Measurements from ENCODE around the gene RRAS2. TPM values are rescaled to one million over a fixed set of nuclear protein-coding genes. Genes with fewer than 3 reads are reported as not detected.

Gene RRAS2
- total RNA-seq, 1 donor from 2014 or later: 150 TPM

DNA sequence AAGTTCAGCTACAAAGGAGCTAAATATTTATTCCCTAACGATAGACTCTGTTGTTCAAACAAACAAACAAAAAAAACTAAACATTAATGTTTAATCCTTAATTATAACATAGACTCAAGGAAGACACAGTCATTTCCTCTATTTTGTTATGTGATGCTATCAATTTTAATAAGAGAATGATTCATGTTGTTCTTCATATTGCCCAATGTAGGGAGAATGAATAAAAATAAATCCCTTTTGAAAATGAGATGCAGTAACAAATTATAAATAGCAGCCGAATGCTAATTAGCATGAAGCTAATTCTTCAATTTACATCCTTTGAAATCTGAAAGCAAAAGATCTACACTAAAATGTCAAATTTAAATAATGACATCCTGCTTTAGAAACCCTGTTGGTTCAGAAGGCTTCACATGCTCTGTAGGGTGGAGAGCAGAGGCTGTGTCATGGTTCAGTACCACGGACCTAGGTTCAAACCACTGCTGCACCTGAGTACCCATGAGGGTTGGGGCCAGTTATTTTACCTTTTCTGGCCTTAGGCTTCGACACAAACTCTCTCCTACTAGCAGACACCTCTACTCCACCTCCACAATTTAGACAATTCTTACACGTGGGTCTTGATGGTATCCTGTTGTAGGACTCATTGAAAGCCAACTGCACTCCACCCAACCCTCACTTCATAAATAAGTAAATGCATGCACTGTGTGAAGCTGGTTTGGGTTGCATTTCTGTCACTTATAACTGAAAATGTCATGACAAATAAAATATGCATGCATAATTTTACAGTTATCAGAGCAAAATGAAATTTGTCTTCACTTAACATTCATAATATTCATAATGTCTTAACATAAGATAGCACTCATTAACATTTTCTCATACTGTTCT is 89.0 kb downstream of the RRAS2 start:
- H3K27ac Mint-ChIP-seq (ENCODE audit: unreplicated experiment): no peak overlapping the region
- Histone ChIP-seq H3K79me2 (ENCODE audit: insufficient read depth, low read length) (no peaks in the 10 kb centered on the region), H3K4me3 (ENCODE audit: insufficient read depth, low read depth, low read length) (no peak overlapping the region), H2AFZ (ENCODE audit: low read depth, low read length) (no peak overlapping the region), H3K9me3 (ENCODE audit: insufficient read depth, low read depth, low read length) (no peaks in the 10 kb centered on the region), H3K36me3 (ENCODE audit: insufficient read depth, low read length) (peaks cover 3% of the 10 kb centered on the region), H4K20me1 (ENCODE audit: insufficient read depth, low read length) (no peaks in the 10 kb centered on the region), H3K4me2 (ENCODE audit: low read length) (no peak overlapping the region), H3K27ac (ENCODE audit: low read depth, low read length) (no peak overlapping the region), H3K4me1 (ENCODE audit: insufficient read depth, low read length) (no peaks in the 10 kb centered on the region), H3K9ac (ENCODE audit: low read length) (no peak overlapping the region), H3K27me3 (ENCODE audit: insufficient read depth, low read length) (no peaks in the 10 kb centered on the region)
- FAIRE-seq (no peak), DNase-seq (ENCODE audit: low read depth) (no peak)
- H3K27me3 Mint-ChIP-seq (ENCODE audit: low read depth, unreplicated experiment): no peaks in the 10 kb centered on the region
- peaks cover under 1% of the 10 kb centered on the region for H3K4me1 Mint-ChIP-seq (ENCODE audit: low read depth, unreplicated experiment)
- peaks cover 37% of the 10 kb centered on the region for H3K36me3 Mint-ChIP-seq (ENCODE audit: low read depth, unreplicated experiment)
- peaks cover 9% of the 10 kb centered on the region for H3K9me3 Mint-ChIP-seq (ENCODE audit: unreplicated experiment)
- H3K4me3 Mint-ChIP-seq (ENCODE audit: unreplicated experiment): no peak overlapping the region
- TF ChIP-seq, protein P1, sequence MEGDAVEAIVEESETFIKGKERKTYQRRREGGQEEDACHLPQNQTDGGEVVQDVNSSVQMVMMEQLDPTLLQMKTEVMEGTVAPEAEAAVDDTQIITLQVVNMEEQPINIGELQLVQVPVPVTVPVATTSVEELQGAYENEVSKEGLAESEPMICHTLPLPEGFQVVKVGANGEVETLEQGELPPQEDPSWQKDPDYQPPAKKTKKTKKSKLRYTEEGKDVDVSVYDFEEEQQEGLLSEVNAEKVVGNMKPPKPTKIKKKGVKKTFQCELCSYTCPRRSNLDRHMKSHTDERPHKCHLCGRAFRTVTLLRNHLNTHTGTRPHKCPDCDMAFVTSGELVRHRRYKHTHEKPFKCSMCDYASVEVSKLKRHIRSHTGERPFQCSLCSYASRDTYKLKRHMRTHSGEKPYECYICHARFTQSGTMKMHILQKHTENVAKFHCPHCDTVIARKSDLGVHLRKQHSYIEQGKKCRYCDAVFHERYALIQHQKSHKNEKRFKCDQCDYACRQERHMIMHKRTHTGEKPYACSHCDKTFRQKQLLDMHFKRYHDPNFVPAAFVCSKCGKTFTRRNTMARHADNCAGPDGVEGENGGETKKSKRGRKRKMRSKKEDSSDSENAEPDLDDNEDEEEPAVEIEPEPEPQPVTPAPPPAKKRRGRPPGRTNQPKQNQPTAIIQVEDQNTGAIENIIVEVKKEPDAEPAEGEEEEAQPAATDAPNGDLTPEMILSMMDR (IDR thresholded peaks at IDR 0.05; ENCODE audit: insufficient read depth, low read depth, low read length): no peak
- no peak for TF ChIP-seq EZH2 (IDR thresholded peaks at IDR 0.05; ENCODE audit: insufficient read depth, low read length)

DNA sequence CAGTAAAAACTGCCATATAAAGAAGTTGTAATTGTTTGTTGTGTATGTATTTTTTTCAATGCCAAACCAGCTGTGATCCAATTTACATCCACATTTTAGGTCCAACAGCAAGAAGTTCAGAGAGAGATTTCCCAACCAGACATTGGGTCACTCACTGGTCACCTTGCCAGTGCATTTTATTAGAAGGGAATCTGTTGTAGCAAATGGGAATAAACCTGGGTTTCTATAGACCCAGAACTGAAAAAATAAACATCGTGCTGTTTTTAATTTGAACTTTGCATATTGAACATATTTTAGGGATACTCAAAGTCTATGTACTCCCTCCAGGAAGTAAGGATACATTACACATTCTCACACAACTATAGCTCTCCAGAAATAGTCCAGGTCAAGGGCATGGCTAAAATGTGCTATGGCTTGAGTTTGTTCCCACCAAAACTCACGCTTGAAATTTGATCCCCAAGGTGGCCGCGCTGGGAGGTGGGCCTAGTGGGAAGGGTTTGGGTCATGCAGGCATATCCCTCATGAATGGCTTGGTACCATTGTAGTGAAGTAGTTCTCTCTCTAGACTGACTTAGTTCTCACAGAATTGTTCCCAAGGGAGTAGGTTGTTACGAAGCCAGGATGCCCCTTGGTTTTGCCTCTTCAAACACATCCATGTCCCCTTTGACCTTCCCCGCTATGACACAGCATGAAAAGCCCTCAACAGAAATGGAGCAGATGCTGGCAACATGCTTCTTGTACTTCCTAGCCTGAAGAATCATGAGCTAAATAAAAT is 90.9 kb downstream of the RRAS2 start:
- no peak overlapping the region for H3K27ac Mint-ChIP-seq (ENCODE audit: unreplicated experiment)
- Histone ChIP-seq H2AFZ (ENCODE audit: low read depth, low read length) (no peak overlapping the region), H3K27ac (ENCODE audit: low read depth, low read length) (no peak overlapping the region), H3K9me3 (ENCODE audit: insufficient read depth, low read depth, low read length) (no peaks in the 10 kb centered on the region), H3K4me2 (ENCODE audit: low read length) (no peak overlapping the region), H3K4me1 (ENCODE audit: insufficient read depth, low read length) (no peaks in the 10 kb centered on the region), H3K79me2 (ENCODE audit: insufficient read depth, low read length) (no peaks in the 10 kb centered on the region), H3K4me3 (ENCODE audit: insufficient read depth, low read depth, low read length) (no peak overlapping the region), H3K27me3 (ENCODE audit: insufficient read depth, low read length) (no peaks in the 10 kb centered on the region), H3K36me3 (ENCODE audit: insufficient read depth, low read length) (no peaks in the 10 kb centered on the region), H4K20me1 (ENCODE audit: insufficient read depth, low read length) (no peaks in the 10 kb centered on the region), H3K9ac (ENCODE audit: low read length) (no peak overlapping the region)
- no peak overlapping the region for H3K4me3 Mint-ChIP-seq (ENCODE audit: unreplicated experiment)
- FAIRE-seq (no peak), DNase-seq (ENCODE audit: low read depth) (no peak)
- H3K27me3 Mint-ChIP-seq (ENCODE audit: low read depth, unreplicated experiment): no peaks in the 10 kb centered on the region
- peaks cover 34% of the 10 kb centered on the region for H3K36me3 Mint-ChIP-seq (ENCODE audit: low read depth, unreplicated experiment)
- H3K9me3 Mint-ChIP-seq (ENCODE audit: unreplicated experiment): peaks cover 5% of the 10 kb centered on the region
- no peak for TF ChIP-seq EZH2 (IDR thresholded peaks at IDR 0.05; ENCODE audit: insufficient read depth, low read length)
- TF ChIP-seq, protein P1 (IDR thresholded peaks at IDR 0.05; ENCODE audit: insufficient read depth, low read depth, low read length): no peak
- H3K4me1 Mint-ChIP-seq (ENCODE audit: low read depth, unreplicated experiment): no peaks in the 10 kb centered on the region

Measured in astrocyte (in vitro differentiated cells and primary cell).